H1 (cell line): ENCODE measurements around the gene TRIM56. TPM values are rescaled to one million over a fixed set of nuclear protein-coding genes. Genes with fewer than 3 reads are reported as not detected.

Source experiments
- BCL11A ChIP-seq, 2 experiments: IDR thresholded peaks; one replicate each; pipeline ENCODE4 v1.6.1; 2011; ENCODE audit warnings: low read depth in 2 of 2, low read length in 2 of 2, mild to moderate bottlenecking in 2 of 2
- CBX5 ChIP-seq: fragments of 300-800, 300-1000 bp; sonication (generic); IDR thresholded peaks from 2 replicates; pipeline ENCODE4 v1.7.1; 2016; ENCODE audit warnings: antibody characterized with exemption, low read length, low read depth
- CTBP2 ChIP-seq: IDR thresholded peaks from 2 replicates; pipeline ENCODE4 v1.7.0; 2011; ENCODE audit warnings: borderline replicate concordance, mild to moderate bottlenecking, moderate library complexity, mixed read lengths, low read length; ENCODE audit not compliant: insufficient read depth, insufficient read length
- RAD21 ChIP-seq, 2 experiments: IDR thresholded peaks in 1 of 2; conservative IDR thresholded peaks in 1 of 2; 2 replicates each; pipeline ENCODE4 v1.6.1; 2011; ENCODE audit warnings: low read depth in 2 of 2, low read length in 2 of 2, improper control_type of control experiment in 1 of 2, inconsistent platforms in 1 of 2, mild to moderate bottlenecking in 1 of 2, moderate library complexity in 1 of 2
- RFX5 ChIP-seq: IDR thresholded peaks from 2 replicates; pipeline ENCODE4 v1.6.1; 2011; ENCODE audit warnings: low read depth, low read length, improper control_type of control experiment, borderline replicate concordance
- SIX5 ChIP-seq: IDR thresholded peaks from 2 replicates; pipeline ENCODE4 v1.6.1; 2011; ENCODE audit warnings: mild to moderate bottlenecking, low read depth, low read length
- SUZ12 ChIP-seq: fragments of 200-600 bp; sonication (generic); IDR thresholded peaks from 2 replicates; pipeline ENCODE4 v1.6.1; 2012; ENCODE audit warnings: mild to moderate bottlenecking, inconsistent platforms, low read length, moderate library complexity, mixed read lengths
- TEAD4 ChIP-seq: IDR thresholded peaks from 2 replicates; pipeline ENCODE4 v1.6.1; 2012; ENCODE audit warnings: low read depth, low read length, inconsistent platforms, mixed read lengths
- polyA plus RNA-seq, 7 experiments: library from polyadenylated mRNA; depleted of rRNA in 3 of 7; stranded (reverse) in 5 of 7; unstranded in 2 of 7; fragments of >200 nt in 5 of 7; fragments of 200-250 nt in 2 of 7; gene quantifications; 1 replicate in 5 of 7; 2 replicates in 1 of 7; 4 replicates in 1 of 7; pipeline versions ENCODE4 v1.2.1 to v1.2.3, GENCODE V29; 2011 to 2013; ENCODE audit warnings: missing spikeins in 2 of 7, mixed read lengths in 2 of 7
- total RNA-seq: library from RNA; stranded (reverse); fragmentation: NEBNext Ultra II Directional; extraction: Animal tissue kit (Norgen Biotek cat#: 25700); gene quantifications from 2 replicates; pipeline ENCODE4 v1.2.1, GENCODE V29; 2021
- TF ChIP-seq, protein P1 (sequence below): fragments of 300-600 bp; sonication (generic); IDR thresholded peaks from 2 replicates; pipeline ENCODE4 v1.7.1; 2012; ENCODE audit warnings: low read length, moderate library complexity, mild to moderate bottlenecking, inconsistent platforms; ENCODE audit not compliant: insufficient replicate concordance

TRIM56 gene
- total and polyA plus RNA-seq, 2 of the 8 experiments (the other 6 are each of a cell fraction or from before 2014, with no cell fraction given), result 2.0 to 17.5 TPM

DNA sequence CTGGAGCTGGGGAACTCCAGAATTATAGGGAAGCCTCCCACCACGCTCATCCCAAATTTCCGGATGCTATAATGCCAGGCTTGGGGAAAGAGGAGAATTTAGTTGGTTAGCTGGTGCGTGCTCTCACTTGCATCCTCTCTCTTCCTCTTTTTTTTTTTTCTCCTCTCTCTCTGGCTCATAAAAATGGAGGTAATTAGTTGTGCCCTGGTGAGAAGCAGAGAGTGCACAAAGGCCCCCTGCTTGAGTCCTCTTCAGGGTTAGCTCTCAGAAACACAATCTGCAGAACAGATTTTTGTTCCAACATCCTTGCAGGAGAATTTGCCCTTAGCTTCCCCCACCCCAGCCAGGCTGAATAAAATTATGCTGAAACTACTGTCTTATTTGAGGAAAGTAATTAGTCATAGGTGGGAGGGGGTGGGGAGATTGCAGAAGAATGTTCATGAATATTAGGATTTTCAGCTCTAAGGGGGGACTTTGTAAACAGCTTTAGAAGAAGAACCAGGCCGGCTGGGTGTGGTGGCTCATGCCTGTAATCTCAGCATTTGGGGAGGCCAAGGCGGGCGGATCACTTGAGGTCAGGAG, 49.2 kb downstream of the TRIM56 start (continued):
- TF ChIP-seq BCL11A (IDR thresholded peaks at IDR 0.05; ENCODE audit: low read depth in 2 of 2, low read length in 2 of 2) (no peak), SIX5 (no peak), RAD21 (IDR thresholded peaks at IDR 0.05 in 1 of 2, conservative IDR thresholded peaks at IDR 0.05 in 1 of 2; ENCODE audit: low read depth in 2 of 2, low read length in 2 of 2) (no peak), SUZ12 (no peak), TEAD4 (no peak), CTBP2 (no peak), RFX5 (no peak), CBX5 (no peak)
- TF ChIP-seq, protein P1, sequence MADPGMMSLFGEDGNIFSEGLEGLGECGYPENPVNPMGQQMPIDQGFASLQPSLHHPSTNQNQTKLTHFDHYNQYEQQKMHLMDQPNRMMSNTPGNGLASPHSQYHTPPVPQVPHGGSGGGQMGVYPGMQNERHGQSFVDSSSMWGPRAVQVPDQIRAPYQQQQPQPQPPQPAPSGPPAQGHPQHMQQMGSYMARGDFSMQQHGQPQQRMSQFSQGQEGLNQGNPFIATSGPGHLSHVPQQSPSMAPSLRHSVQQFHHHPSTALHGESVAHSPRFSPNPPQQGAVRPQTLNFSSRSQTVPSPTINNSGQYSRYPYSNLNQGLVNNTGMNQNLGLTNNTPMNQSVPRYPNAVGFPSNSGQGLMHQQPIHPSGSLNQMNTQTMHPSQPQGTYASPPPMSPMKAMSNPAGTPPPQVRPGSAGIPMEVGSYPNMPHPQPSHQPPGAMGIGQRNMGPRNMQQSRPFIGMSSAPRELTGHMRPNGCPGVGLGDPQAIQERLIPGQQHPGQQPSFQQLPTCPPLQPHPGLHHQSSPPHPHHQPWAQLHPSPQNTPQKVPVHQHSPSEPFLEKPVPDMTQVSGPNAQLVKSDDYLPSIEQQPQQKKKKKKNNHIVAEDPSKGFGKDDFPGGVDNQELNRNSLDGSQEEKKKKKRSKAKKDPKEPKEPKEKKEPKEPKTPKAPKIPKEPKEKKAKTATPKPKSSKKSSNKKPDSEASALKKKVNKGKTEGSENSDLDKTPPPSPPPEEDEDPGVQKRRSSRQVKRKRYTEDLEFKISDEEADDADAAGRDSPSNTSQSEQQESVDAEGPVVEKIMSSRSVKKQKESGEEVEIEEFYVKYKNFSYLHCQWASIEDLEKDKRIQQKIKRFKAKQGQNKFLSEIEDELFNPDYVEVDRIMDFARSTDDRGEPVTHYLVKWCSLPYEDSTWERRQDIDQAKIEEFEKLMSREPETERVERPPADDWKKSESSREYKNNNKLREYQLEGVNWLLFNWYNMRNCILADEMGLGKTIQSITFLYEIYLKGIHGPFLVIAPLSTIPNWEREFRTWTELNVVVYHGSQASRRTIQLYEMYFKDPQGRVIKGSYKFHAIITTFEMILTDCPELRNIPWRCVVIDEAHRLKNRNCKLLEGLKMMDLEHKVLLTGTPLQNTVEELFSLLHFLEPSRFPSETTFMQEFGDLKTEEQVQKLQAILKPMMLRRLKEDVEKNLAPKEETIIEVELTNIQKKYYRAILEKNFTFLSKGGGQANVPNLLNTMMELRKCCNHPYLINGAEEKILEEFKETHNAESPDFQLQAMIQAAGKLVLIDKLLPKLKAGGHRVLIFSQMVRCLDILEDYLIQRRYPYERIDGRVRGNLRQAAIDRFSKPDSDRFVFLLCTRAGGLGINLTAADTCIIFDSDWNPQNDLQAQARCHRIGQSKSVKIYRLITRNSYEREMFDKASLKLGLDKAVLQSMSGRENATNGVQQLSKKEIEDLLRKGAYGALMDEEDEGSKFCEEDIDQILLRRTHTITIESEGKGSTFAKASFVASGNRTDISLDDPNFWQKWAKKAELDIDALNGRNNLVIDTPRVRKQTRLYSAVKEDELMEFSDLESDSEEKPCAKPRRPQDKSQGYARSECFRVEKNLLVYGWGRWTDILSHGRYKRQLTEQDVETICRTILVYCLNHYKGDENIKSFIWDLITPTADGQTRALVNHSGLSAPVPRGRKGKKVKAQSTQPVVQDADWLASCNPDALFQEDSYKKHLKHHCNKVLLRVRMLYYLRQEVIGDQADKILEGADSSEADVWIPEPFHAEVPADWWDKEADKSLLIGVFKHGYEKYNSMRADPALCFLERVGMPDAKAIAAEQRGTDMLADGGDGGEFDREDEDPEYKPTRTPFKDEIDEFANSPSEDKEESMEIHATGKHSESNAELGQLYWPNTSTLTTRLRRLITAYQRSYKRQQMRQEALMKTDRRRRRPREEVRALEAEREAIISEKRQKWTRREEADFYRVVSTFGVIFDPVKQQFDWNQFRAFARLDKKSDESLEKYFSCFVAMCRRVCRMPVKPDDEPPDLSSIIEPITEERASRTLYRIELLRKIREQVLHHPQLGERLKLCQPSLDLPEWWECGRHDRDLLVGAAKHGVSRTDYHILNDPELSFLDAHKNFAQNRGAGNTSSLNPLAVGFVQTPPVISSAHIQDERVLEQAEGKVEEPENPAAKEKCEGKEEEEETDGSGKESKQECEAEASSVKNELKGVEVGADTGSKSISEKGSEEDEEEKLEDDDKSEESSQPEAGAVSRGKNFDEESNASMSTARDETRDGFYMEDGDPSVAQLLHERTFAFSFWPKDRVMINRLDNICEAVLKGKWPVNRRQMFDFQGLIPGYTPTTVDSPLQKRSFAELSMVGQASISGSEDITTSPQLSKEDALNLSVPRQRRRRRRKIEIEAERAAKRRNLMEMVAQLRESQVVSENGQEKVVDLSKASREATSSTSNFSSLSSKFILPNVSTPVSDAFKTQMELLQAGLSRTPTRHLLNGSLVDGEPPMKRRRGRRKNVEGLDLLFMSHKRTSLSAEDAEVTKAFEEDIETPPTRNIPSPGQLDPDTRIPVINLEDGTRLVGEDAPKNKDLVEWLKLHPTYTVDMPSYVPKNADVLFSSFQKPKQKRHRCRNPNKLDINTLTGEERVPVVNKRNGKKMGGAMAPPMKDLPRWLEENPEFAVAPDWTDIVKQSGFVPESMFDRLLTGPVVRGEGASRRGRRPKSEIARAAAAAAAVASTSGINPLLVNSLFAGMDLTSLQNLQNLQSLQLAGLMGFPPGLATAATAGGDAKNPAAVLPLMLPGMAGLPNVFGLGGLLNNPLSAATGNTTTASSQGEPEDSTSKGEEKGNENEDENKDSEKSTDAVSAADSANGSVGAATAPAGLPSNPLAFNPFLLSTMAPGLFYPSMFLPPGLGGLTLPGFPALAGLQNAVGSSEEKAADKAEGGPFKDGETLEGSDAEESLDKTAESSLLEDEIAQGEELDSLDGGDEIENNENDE, result no peak
